AG04449 (cell line): ENCODE data around the gene ZNF692.

Experiments
- CTCF ChIA-PET: fragments of 350-600 bp; formaldehyde crosslinking; extraction: SDS; loops from one replicate; lab custom pipeline; 2021; ENCODE audit warnings: antibody characterized with exemption; lab: Yijun Ruan, JAX
- POLR2A ChIA-PET: fragments of 400-600, 350-600 bp; formaldehyde crosslinking; extraction: SDS; loops from one replicate; lab custom pipeline; 2020; ENCODE audit warnings: antibody characterized with exemption, inconsistent platforms; lab: Yijun Ruan, JAX
- DNase-seq: peaks from one replicate; pipeline ENCODE4 v3.0.0-alpha.2; 2010; ENCODE audit warnings: low read depth, low spot score
- H3K4me3 ChIP-seq: 2 replicates; pipeline ENCODE4 v1.5.1; 2011; ENCODE audit warnings: low read depth, mild to moderate bottlenecking, control low read depth, low read length
- CTCF ChIP-seq: IDR thresholded peaks from one replicate; pipeline ENCODE4 v1.5.1; 2011; ENCODE audit warnings: mild to moderate bottlenecking, moderate library complexity, low read length, control low read depth, inconsistent platforms; ENCODE audit not compliant: insufficient read depth; ENCODE audit errors: missing control alignments

The ZNF692 gene

GRCh38 chr1:248847181-248847955, 11.5 kb downstream of the ZNF692 start:
- POLR2A ChIA-PET, result interaction anchor here (1.6 kb wide), 1 partner anchor 9 kb away, joined by 4 read pairs; the partner anchor contains the start of gene ZNF672
- no peak for DNase-seq
- H3K4me3 ChIP-seq, result no peak overlapping the region
- CTCF ChIA-PET, result interaction anchor here (2.1 kb wide), 1 partner anchor 11 kb away, joined by 6 read pairs; the partner anchor contains the start of gene ZNF692
- no peak for TF ChIP-seq CTCF

GRCh38 chr1:248844526-248844925, 14.4 kb downstream of the ZNF692 start:
- H3K4me3 ChIP-seq, result no peak overlapping the region
- no peak for DNase-seq
- POLR2A ChIA-PET, result no interaction called here
- no peak for TF ChIP-seq CTCF
- CTCF ChIA-PET, result interaction anchor here (1.4 kb wide), 1 partner anchor 14 kb away, joined by 8 read pairs; the partner anchor contains the start of gene ZNF692

GRCh38 chr1:248843687-248844086, 15.2 kb downstream of the ZNF692 start:
- ChIA-PET CTCF (no interaction called here), POLR2A (no interaction called here)
- no peak overlapping the region for H3K4me3 ChIP-seq
- no peak for DNase-seq
- no peak for TF ChIP-seq CTCF

GRCh38 chr1:248842781-248843331, 16.0 kb downstream of the ZNF692 start:
- no peak for TF ChIP-seq CTCF
- POLR2A ChIA-PET, result no interaction called here

GRCh38 chr1:248841702-248842395, 17.0 kb downstream of the ZNF692 start:
- ChIA-PET POLR2A (interaction anchor here (0.8 to 1.3 kb wide), 2 partner anchors 17 to 30 kb away, joined by 3 to 4 read pairs; partner anchors contain the start of gene ZNF692), CTCF (interaction anchor here (0.8 to 2.5 kb wide), 10 partner anchors 9 to 85 kb away, joined by 3 to 21 read pairs (median 6); partner anchors contain the start of gene ZNF692)
- no peak overlapping the region for H3K4me3 ChIP-seq
- TF ChIP-seq CTCF, result peak; percentile 65
- DNase-seq, result no peak

More at GRCh38 chr1:248842781-248843331, 16.0 kb downstream of the ZNF692 start:
- H3K4me3 ChIP-seq, result no peak overlapping the region
- CTCF ChIA-PET, result interaction anchor here (1.6 to 2.5 kb wide), 7 partner anchors 8 to 84 kb away, joined by 4 to 21 read pairs (median 9); partner anchors contain the start of gene ZNF692
- DNase-seq, result no peak

- no peak overlapping the region for H3K4me3 ChIP-seq
- ChIA-PET CTCF (interaction anchor here (1.4 to 2.5 kb wide), 7 partner anchors 10 to 86 kb away, joined by 4 to 21 read pairs (median 9); partner anchors contain the start of gene ZNF692), POLR2A (no interaction called here)
- no peak for DNase-seq
- TF ChIP-seq CTCF, result no peak
Observed at GRCh38 chr1:248840946-248841345, 17.9 kb downstream of the ZNF692 start.
